Peyer's patch (tissue), 4 donors: ENCODE data around the gene GPC3. TPM values are rescaled to one million over a fixed set of nuclear protein-coding genes. Genes with fewer than 3 reads are reported as not detected.

Experiments used
- DNase-seq, 3 donors: peaks; one replicate each; pipeline ENCODE4 v3.0.0-alpha.2; 2017 to 2019
- H3K27ac ChIP-seq, 4 donors: fragments of 200-600 bp; sonication (generic); one replicate each; pipeline ENCODE4 v1.5.1; 2016 to 2019
- H3K27me3 ChIP-seq, 2 donors: fragments of 200-600 bp; sonication (generic); one replicate each; pipeline ENCODE4 v1.5.1; 2019
- H3K36me3 ChIP-seq, 3 donors: fragments of 200-600 bp; sonication (generic); one replicate each; pipeline ENCODE4 v1.5.1; 2016 to 2019
- H3K4me1 ChIP-seq, 4 donors: fragments of 200-600 bp; sonication (generic); one replicate each; pipeline ENCODE4 v1.5.1; 2016 to 2019
- H3K4me3 ChIP-seq, 4 donors: fragments of 200-600 bp; sonication (generic); 1 replicate in 3 of 4; 2 replicates in 1 of 4; pipeline ENCODE4 v1.5.1; 2016 to 2019; ENCODE audit warnings: mild to moderate bottlenecking in 1 of 4
- H3K9me3 ChIP-seq, 4 donors: fragments of 200-600 bp; sonication (generic); one replicate each; pipeline ENCODE4 v1.5.1; 2016 to 2019; ENCODE audit warnings: mild to moderate bottlenecking in 1 of 4
- CTCF ChIP-seq, 6 experiments: fragments of 450-650 bp in 4 of 6; fragments of 200-600 bp in 2 of 6; sonication (generic) in 1 of 6; IDR thresholded peaks; one replicate each; pipeline ENCODE4 v1.5.1; 2017 to 2019; ENCODE audit warnings: antibody characterized with exemption in 6 of 6, mild to moderate bottlenecking in 3 of 6, moderate library complexity in 1 of 6
- POLR2A ChIP-seq, 2 donors: fragments of 450-650 bp; IDR thresholded peaks; one replicate each; pipeline ENCODE4 v1.5.1; 2017; ENCODE audit warnings: antibody characterized with exemption in 2 of 2, mild to moderate bottlenecking in 2 of 2, moderate library complexity in 2 of 2
- total RNA-seq, 4 donors: library from RNA; depleted of rRNA; stranded (reverse); fragments of >200 nt; gene quantifications; one replicate each; pipeline ENCODE4 v1.1.0, GENCODE V29; 2016

The GPC3 gene
- total RNA-seq, 4 donors from 2014 or later, result 1.1 to 7.2 (median 5.8) TPM

GRCh38 chrX:133575501-133576136 is 409.8 kb downstream of the GPC3 start:
- TF ChIP-seq POLR2A (IDR thresholded peaks at IDR 0.05) (no peak), CTCF (IDR thresholded peaks at IDR 0.05) (no peak)
- Histone ChIP-seq H3K9me3 (no peaks in the 10 kb centered on the region), H3K4me3 (no peak overlapping the region), H3K4me1 (no peaks in the 10 kb centered on the region), H3K27me3 (no peaks in the 10 kb centered on the region), H3K27ac (no peak overlapping the region), H3K36me3 (no peaks in the 10 kb centered on the region)
- no peak for DNase-seq

GRCh38 chrX:133574716-133575115 is 410.7 kb downstream of the GPC3 start:
- Histone ChIP-seq H3K4me1 (no peaks in the 10 kb centered on the region), H3K9me3 (no peaks in the 10 kb centered on the region), H3K36me3 (no peaks in the 10 kb centered on the region), H3K27me3 (no peaks in the 10 kb centered on the region), H3K4me3 (no peak overlapping the region), H3K27ac (no peak overlapping the region)
- no peak for DNase-seq
- TF ChIP-seq CTCF (IDR thresholded peaks at IDR 0.05) (no peak), POLR2A (IDR thresholded peaks at IDR 0.05) (no peak)

- DNase-seq, result no peak
- Histone ChIP-seq H3K36me3 (no peaks in the 10 kb centered on the region), H3K4me3 (no peak overlapping the region), H3K4me1 (no peaks in the 10 kb centered on the region), H3K9me3 (no peaks in the 10 kb centered on the region), H3K27me3 (no peaks in the 10 kb centered on the region), H3K27ac (no peak overlapping the region)
- TF ChIP-seq POLR2A (IDR thresholded peaks at IDR 0.05) (no peak), CTCF (IDR thresholded peaks at IDR 0.05) (no peak)
Measured at GRCh38 chrX:133570549-133570948, 414.8 kb downstream of the GPC3 start.

GRCh38 chrX:133569217-133569616 is 416.2 kb downstream of the GPC3 start:
- no peak for TF ChIP-seq POLR2A (IDR thresholded peaks at IDR 0.05)
- TF ChIP-seq CTCF (IDR thresholded peaks at IDR 0.05), result no peak
- Histone ChIP-seq H3K27me3 (no peaks in the 10 kb centered on the region), H3K36me3 (no peaks in the 10 kb centered on the region), H3K4me3 (no peak overlapping the region), H3K4me1 (no peaks in the 10 kb centered on the region), H3K27ac (no peak overlapping the region), H3K9me3 (no peaks in the 10 kb centered on the region)
- no peak for DNase-seq

GRCh38 chrX:133568109-133568508 is 417.3 kb downstream of the GPC3 start:
- Histone ChIP-seq H3K4me1 (no peaks in the 10 kb centered on the region), H3K9me3 (no peaks in the 10 kb centered on the region), H3K4me3 (no peak overlapping the region), H3K27me3 (no peaks in the 10 kb centered on the region), H3K36me3 (no peaks in the 10 kb centered on the region), H3K27ac (no peak overlapping the region)
- no peak for TF ChIP-seq POLR2A (IDR thresholded peaks at IDR 0.05)
- TF ChIP-seq CTCF (IDR thresholded peaks at IDR 0.05), result no peak
- DNase-seq, result no peak

GRCh38 chrX:133566876-133567275 is 418.5 kb downstream of the GPC3 start:
- Histone ChIP-seq H3K27ac (no peak overlapping the region), H3K4me3 (no peak overlapping the region), H3K36me3 (no peaks in the 10 kb centered on the region), H3K9me3 (no peaks in the 10 kb centered on the region), H3K27me3 (no peaks in the 10 kb centered on the region), H3K4me1 (no peaks in the 10 kb centered on the region)
- DNase-seq, result no peak
- TF ChIP-seq POLR2A (IDR thresholded peaks at IDR 0.05), result no peak
- no peak for TF ChIP-seq CTCF (IDR thresholded peaks at IDR 0.05)
